Naive thymus-derived CD8-positive, alpha-beta T cell (primary cell): ENCODE data around the gene GRID1. TPM values are rescaled to one million over a fixed set of nuclear protein-coding genes. Genes with fewer than 3 reads are reported as not detected.

ENCODE experiments used
- ATAC-seq, 2 donors: fragments of 150-1000 bp; cut with Tn5 transposase in 1 of 2; sonication (Bioruptor Pico), chemical (Tn5 transposase) in 1 of 2; 1 replicate in 1 of 2; 2 replicates in 1 of 2; pipeline ENCODE4 v1.10.0; 2021; ENCODE audit warnings: mild to moderate bottlenecking in 2 of 2, moderate library complexity in 2 of 2
- POLR2A ChIA-PET: fragments of 350-600 bp; sonication (Branson Sonifier 250); formaldehyde crosslinking; loops from one replicate; lab custom pipeline; 2021; ENCODE audit warnings: antibody characterized with exemption; lab: Charles Lee
- DNase-seq, 10 donors: peaks; one replicate each; pipeline versions ENCODE4 v3.0.0 to v3.0.0-alpha.2; 2020 to 2022
- H3K27ac Mint-ChIP-seq, 10 donors: one replicate each; pipeline ENCODE4 v1.8.0; 2020 to 2022; ENCODE audit warnings: mild to moderate bottlenecking in 10 of 10, mixed read lengths in 10 of 10, moderate library complexity in 4 of 10, inconsistent platforms in 1 of 10
- H3K27me3 Mint-ChIP-seq, 5 donors: one replicate each; pipeline ENCODE4 v1.8.0; 2021 to 2022; ENCODE audit warnings: mixed read lengths in 5 of 5
- H3K36me3 Mint-ChIP-seq, 3 donors: one replicate each; pipeline ENCODE4 v1.8.0; 2020 to 2022; ENCODE audit warnings: mixed read lengths in 3 of 3, mild to moderate bottlenecking in 2 of 3, inconsistent platforms in 1 of 3
- H3K4me1 Mint-ChIP-seq, 4 donors: one replicate each; pipeline ENCODE4 v1.8.0; 2021 to 2022; ENCODE audit warnings: mixed read lengths in 4 of 4
- H3K4me3 Mint-ChIP-seq, 10 donors: one replicate each; pipeline ENCODE4 v1.8.0; 2020 to 2022; ENCODE audit warnings: mild to moderate bottlenecking in 10 of 10, mixed read lengths in 10 of 10, moderate library complexity in 6 of 10, inconsistent platforms in 1 of 10
- H3K9me3 Mint-ChIP-seq, 9 donors: one replicate each; pipeline ENCODE4 v1.8.0; 2020 to 2022; ENCODE audit warnings: mixed read lengths in 9 of 9, mild to moderate bottlenecking in 3 of 9, inconsistent platforms in 1 of 9, moderate library complexity in 1 of 9
- polyA plus RNA-seq, 3 donors: library from polyadenylated mRNA; unstranded; fragments of 300-500 nt; fragmentation: Illumina TruSeq; gene quantifications; one replicate each; pipeline ENCODE4 v1.2.3, GENCODE V29; 2021
- total RNA-seq, 8 experiments: library from RNA in 2 of 8; stranded (reverse) in 2 of 8; gene quantifications; one replicate each; pipeline ENCODE4 v1.2.3 and lab custom pipeline; 2021 to 2026

The GRID1 gene
- total and polyA plus RNA-seq, 5 experiments from 2014 or later, result not detected

DNA sequence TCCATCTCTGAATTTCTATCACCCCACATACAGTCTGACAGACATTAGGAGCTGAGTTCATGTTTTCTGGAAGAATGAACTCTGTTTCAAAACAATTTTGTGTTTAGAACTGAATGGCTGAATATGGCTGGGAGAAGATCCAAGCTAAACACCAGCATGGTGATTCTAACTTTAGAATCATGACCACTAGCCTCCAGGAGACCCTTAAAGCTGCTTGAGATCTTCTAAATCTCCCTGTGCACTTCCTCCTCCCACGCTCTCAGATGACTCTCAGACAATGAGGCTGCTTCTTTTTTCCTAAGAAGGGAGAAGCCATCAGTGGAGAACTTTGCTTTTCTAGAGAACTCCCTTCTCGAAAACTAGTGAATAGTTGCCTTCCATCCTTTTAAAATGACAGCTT is 711.2 kb downstream of the GRID1 start:
- H3K4me3 Mint-ChIP-seq, result no peak overlapping the region
- H3K4me1 Mint-ChIP-seq, result peaks cover 0 to 3% (median 0%) of the 10 kb centered on the region in 4 donors
- POLR2A ChIA-PET, result no interaction called here
- H3K36me3 Mint-ChIP-seq, result no peaks in the 10 kb centered on the region
- ATAC-seq, result no peak
- peaks cover 0 to 13% (median 0%) of the 10 kb centered on the region in 5 donors for H3K27me3 Mint-ChIP-seq
- H3K9me3 Mint-ChIP-seq, result no peaks in the 10 kb centered on the region
- no peak overlapping the region for H3K27ac Mint-ChIP-seq
- no peak for DNase-seq

DNA sequence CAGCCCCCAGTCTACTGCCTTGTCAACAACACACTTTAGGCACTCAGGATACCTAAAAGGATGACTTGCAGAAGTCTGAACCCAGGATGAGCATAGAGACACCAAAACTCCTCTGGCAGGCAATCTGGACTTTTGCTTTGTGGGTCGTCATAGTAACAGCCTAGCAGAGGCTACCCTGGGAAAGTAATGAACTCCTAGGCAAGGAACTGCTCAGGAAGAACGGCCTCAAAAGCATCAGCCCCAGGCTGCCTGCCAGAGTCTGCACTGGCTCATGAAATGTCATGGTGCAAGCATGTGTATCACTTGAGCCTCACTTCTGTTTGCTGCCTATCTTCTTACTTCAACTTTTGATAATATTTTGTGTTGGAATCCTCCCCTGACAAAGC is 715.1 kb downstream of the GRID1 start:
- Mint-ChIP-seq H3K4me3 (no peak overlapping the region), H3K9me3 (no peaks in the 10 kb centered on the region), H3K4me1 (peaks cover 0 to 3% (median 0%) of the 10 kb centered on the region in 4 donors), H3K27ac (no peak overlapping the region), H3K27me3 (peaks cover 0 to 5% (median 2%) of the 10 kb centered on the region in 5 donors), H3K36me3 (no peaks in the 10 kb centered on the region)
- no peak for DNase-seq
- POLR2A ChIA-PET, result no interaction called here
- ATAC-seq, result no peak

DNA sequence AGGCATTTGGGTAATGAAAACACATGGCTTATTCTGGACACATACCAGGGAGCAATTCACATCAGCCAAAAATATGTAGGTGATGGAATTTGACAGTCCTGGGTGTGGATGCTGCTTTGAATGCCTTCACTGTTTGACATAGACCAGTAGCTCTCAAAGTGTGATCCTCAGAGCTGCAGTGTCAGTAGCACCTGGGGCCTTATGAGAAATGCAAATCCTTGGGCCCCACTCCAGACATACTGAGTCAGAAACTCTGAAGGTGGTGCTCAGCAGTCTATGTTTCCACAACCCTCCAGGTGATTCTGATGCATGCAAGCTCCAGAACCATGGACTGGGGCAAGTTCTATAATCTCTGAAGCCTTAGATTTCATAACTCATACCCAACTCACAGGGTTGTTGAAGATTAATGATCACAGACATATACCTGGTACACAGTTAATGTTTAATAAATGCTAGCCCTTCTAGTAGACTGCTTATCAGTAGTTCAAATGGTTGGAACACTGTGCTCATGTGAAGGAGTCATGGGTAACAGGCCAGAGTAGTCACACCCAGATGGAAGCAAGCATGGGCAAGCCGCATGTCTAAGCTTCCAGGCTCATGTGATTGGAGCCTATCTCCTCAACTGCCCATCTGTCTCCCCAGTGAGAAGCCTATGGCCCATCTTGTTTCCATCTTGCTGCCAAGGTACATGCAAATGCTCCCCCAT is 715.7 kb downstream of the GRID1 start:
- H3K27ac Mint-ChIP-seq, result no peak overlapping the region
- peaks cover 0 to 3% (median 0%) of the 10 kb centered on the region in 4 donors for H3K4me1 Mint-ChIP-seq
- no peak for DNase-seq
- H3K4me3 Mint-ChIP-seq, result no peak overlapping the region
- POLR2A ChIA-PET, result no interaction called here
- peak in 1 of 2 donors; percentile 7 for ATAC-seq
- peaks cover 0 to 5% (median 2%) of the 10 kb centered on the region in 5 donors for H3K27me3 Mint-ChIP-seq
- no peaks in the 10 kb centered on the region for H3K36me3 Mint-ChIP-seq
- H3K9me3 Mint-ChIP-seq, result no peaks in the 10 kb centered on the region

DNA sequence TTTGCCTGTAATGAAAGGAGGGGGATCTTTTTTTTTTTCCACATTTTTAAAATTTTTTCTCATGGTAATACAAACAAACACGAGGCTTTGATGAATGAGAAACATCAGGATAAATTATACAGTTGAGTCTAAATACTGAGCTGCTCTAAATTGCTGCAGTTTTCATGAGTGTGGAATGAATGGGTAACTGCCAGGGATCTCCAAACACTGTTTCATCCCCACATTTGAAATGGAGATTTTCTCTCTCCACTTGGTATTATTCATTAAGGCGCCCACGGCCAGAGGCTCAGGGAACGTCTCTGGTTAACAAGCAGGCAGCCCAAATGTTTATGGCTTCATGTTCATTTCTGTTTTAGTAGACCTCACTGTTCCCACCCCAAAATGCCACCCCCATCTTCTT is 717.1 kb downstream of the GRID1 start:
- H3K4me1 Mint-ChIP-seq, result peaks cover 0 to 3% (median 0%) of the 10 kb centered on the region in 4 donors
- no peaks in the 10 kb centered on the region for H3K9me3 Mint-ChIP-seq
- no peak for DNase-seq
- H3K36me3 Mint-ChIP-seq, result no peaks in the 10 kb centered on the region
- H3K4me3 Mint-ChIP-seq, result no peak overlapping the region
- ATAC-seq, result no peak
- peaks cover 0 to 5% (median 2%) of the 10 kb centered on the region in 5 donors for H3K27me3 Mint-ChIP-seq
- POLR2A ChIA-PET, result no interaction called here
- no peak overlapping the region for H3K27ac Mint-ChIP-seq

DNA sequence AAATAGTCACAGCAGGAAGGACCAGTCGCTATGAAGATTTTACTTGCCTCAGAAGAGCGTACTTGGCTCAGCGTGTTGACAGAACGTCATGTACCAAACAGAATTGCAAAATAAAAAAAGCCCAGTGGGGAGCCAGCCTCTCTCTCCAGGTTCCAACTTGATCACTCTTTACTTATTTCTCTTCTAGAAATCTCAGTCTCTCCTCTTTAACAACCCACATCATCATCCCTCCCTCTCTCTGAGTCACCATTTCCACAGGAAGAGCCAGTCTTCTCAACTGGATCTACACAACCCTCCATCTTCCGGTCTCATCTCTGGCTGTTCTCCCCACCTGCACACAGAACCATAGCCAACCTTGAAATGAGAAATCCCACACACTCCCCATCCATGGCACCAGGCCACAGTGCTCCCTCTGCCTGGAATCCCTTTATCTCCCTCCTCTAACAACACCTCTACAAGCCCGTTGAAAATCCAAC is 718.3 kb downstream of the GRID1 start:
- Mint-ChIP-seq H3K9me3 (no peaks in the 10 kb centered on the region), H3K4me3 (no peak overlapping the region), H3K27me3 (peaks cover 0 to 5% (median 2%) of the 10 kb centered on the region in 5 donors), H3K27ac (no peak overlapping the region), H3K4me1 (peaks cover 0 to 3% (median 0%) of the 10 kb centered on the region in 4 donors), H3K36me3 (no peaks in the 10 kb centered on the region)
- no peak for ATAC-seq
- no peak for DNase-seq
- POLR2A ChIA-PET, result no interaction called here

DNA sequence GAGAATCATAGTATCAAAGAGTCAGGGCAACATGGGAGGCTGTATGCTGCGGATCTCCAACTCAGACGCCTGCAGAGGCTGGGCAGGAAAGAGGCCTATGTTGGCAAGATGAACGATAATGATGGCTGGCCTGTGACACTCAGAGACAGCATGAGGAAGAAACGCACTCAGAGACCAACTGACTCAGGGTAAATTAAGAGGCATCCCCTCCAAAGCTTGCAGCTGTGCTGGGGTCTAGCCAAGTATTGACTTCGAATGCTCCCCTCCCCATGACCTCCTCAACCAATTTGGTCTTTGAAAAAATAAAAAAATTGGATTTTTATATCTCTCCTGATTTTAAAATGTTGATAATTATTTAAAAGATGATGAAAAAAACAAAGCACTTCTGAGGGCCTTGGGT is 718.9 kb downstream of the GRID1 start:
- POLR2A ChIA-PET, result no interaction called here
- H3K4me1 Mint-ChIP-seq, result peaks cover 0 to 3% (median 0%) of the 10 kb centered on the region in 4 donors

DNA sequence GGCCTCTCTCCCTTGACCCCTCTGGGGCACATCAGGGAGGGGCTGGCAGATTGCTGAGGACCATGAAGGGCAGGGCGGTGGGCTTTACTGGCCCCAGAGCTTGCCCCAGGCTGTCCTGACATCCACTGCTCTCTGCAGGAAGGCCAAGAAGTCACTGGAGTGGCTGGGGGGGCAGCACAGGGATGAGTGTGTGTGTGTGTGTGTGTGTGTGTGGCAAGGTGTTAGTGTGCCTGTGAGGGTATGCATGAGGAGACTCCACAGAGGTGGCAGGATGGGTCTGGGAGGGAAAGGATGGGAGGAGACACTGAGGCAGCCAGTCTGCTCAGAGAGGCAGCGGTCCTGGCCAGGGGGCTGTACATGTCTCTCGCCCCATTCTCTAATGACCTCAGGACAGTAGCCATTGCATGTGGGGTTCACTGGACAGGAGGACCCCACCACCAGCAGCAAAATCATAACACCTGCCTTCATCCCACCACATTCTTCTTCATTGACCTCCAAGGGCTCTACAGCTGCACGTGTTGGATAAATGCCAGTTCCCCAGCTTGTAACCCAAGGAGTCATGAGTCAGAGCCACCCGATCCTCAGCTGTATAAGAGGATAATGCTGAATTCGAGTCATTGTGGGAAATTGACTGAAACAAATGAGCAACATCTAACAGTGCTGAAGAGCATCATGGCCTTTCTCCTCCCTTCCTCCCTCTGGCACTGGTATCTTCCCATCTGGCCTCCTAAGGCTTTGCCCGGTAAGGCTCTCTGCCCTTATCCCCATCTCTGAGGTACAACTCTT is 720.5 kb downstream of the GRID1 start:
- DNase-seq (no peak), ATAC-seq (no peak)
- POLR2A ChIA-PET, result no interaction called here
- Mint-ChIP-seq H3K27me3 (peaks cover 0 to 5% (median 2%) of the 10 kb centered on the region in 5 donors), H3K27ac (no peak overlapping the region), H3K4me1 (no peaks in the 10 kb centered on the region), H3K9me3 (no peaks in the 10 kb centered on the region), H3K36me3 (no peaks in the 10 kb centered on the region), H3K4me3 (no peak overlapping the region)

More for the DNA sequence above, 718.9 kb downstream of the GRID1 start:
- H3K27me3 Mint-ChIP-seq, result peaks cover 0 to 5% (median 2%) of the 10 kb centered on the region in 5 donors
- H3K4me3 Mint-ChIP-seq, result no peak overlapping the region
- no peak overlapping the region for H3K27ac Mint-ChIP-seq
- no peaks in the 10 kb centered on the region for H3K9me3 Mint-ChIP-seq
- no peak for ATAC-seq
- H3K36me3 Mint-ChIP-seq, result no peaks in the 10 kb centered on the region
- no peak for DNase-seq

DNA sequence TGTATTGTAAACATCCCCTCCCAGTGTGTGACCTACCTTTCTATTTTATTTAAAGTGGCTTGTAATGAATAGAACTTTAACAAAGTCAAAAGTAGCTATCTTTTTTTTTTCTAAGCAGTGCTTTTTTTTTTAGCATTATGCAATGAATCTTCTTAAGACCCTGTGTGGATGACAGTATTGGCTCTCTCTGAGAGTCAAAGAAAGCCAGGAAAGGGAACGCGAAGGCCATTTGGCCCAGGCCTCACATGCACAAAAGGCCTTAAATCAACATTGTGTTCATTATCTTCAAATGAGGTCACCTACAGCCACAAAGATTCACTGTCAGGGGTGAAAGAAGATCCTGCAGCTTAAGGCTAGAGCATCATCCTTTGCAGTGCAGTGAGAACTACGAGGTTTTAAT is 721.5 kb downstream of the GRID1 start:
- H3K4me1 Mint-ChIP-seq, result no peaks in the 10 kb centered on the region
- no peak overlapping the region for H3K4me3 Mint-ChIP-seq
- POLR2A ChIA-PET, result no interaction called here
- H3K27ac Mint-ChIP-seq, result no peak overlapping the region
- no peaks in the 10 kb centered on the region for H3K36me3 Mint-ChIP-seq
- ATAC-seq (no peak), DNase-seq (no peak)
- H3K27me3 Mint-ChIP-seq, result peaks cover 0 to 5% (median 2%) of the 10 kb centered on the region in 5 donors
- no peaks in the 10 kb centered on the region for H3K9me3 Mint-ChIP-seq

DNA sequence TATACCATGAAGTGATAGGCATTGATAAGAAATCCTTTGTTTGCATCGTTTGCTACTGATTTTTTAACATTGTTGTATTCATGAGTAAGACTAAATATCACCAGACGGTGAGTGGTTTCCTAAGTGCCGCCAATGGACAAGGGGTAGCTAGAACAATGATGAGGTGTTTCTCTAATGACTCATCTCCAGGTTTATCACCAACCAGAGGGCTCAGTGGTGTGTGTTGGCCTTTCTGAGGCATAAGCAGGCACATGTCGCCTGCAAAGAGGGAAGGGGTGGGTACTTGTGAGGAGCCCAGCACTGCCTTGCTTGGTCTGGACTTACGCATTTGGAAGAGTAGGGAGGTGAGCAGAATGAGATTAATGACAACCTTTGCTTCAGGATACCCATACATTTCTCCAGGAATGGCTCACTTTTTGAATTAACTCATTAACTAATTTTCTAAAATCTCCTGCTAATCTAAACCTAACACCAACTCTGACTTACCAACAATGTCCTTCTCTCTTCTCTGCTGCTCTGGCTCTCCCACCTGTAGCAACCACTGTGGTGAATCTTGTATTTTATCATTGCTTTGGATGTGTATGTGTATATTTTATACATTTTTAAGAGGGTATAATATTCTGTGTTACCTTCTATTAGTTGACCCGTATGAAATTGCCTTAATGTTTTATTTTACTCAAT is 722.6 kb downstream of the GRID1 start:
- ATAC-seq (no peak), DNase-seq (no peak)
- Mint-ChIP-seq H3K36me3 (no peaks in the 10 kb centered on the region), H3K4me1 (no peaks in the 10 kb centered on the region), H3K9me3 (no peaks in the 10 kb centered on the region), H3K27ac (no peak overlapping the region), H3K4me3 (no peak overlapping the region), H3K27me3 (peaks cover 0 to 5% (median 2%) of the 10 kb centered on the region in 5 donors)
- POLR2A ChIA-PET, result no interaction called here

DNA sequence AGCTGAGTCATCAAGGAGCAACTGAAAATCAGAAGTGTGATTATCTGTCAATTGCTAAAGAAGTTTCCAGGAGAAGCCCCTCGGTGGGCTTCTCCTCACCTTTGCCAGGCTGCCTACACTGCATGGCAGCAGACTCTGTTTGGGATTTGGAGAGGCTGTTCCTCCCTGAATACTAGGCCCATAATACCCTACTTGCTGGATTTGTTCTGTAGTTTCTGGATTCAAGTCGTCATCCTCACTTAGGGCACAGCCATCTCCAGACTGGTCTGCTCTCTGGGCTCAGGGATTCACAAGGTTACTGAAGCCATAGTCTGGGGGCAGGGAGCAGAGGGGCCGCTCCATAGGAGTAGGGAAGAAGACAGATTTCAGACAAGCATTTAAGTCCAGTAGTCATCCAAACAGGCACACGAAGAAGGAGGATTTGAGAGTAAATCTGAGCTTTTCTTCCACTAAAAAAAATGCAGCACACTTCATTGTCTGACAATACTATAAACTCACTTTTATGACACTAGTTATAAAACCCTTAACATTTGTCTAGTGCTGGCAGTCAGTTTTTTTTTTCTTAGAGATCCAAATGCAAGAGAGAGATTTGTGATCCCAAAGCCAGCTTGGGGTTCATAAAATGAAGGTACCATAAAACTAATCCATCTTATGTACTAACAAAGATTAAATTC is 723.3 kb downstream of the GRID1 start:
- no peak overlapping the region for H3K4me3 Mint-ChIP-seq
- no peaks in the 10 kb centered on the region for H3K36me3 Mint-ChIP-seq
- H3K4me1 Mint-ChIP-seq, result no peaks in the 10 kb centered on the region
- no peak for ATAC-seq
- peaks cover 0 to under 1% (median 0%) of the 10 kb centered on the region in 5 donors for H3K27me3 Mint-ChIP-seq
- DNase-seq, result no peak
- POLR2A ChIA-PET, result no interaction called here
- peak overlapping the region in 1 of 10 donors; percentile 73 for H3K27ac Mint-ChIP-seq
- no peaks in the 10 kb centered on the region for H3K9me3 Mint-ChIP-seq

DNA sequence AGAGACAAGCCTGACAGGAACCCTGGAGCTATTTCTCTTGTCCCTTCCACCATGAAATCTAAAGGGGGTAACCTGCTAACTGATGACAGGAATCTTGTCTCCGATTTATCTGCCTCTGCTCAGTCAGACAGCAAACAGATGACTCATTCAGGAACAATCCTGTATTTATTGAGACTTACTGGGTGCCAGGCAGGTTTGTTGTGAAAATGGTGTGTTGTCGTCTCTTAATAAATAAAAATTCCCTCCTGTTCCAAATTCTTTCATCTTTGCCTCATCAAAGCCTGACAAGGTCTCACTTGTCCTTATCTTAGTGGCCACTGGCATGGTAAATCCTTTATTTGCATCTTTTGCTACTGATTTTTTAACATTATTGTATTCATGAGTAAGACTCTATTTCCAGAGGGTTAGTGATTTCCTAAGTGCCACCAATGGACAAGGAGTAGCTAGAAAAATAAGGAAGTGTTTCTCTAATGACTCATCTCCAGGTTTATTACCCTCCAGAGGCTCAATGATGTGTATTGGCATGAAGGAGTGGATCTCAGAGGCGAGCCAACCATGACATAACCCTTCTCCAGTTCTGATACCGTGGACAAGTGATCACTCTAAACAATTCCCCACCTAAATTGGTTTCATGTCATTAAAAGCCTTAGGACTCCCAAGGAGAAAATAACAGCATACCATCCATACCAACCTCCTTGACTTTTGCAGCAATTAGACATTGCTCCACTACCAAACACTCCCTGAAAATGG is 724.0 kb downstream of the GRID1 start:
- Mint-ChIP-seq H3K4me1 (no peaks in the 10 kb centered on the region), H3K36me3 (no peaks in the 10 kb centered on the region), H3K27me3 (no peaks in the 10 kb centered on the region), H3K9me3 (no peaks in the 10 kb centered on the region), H3K27ac (no peak overlapping the region), H3K4me3 (no peak overlapping the region)
- DNase-seq (no peak), ATAC-seq (no peak)
- POLR2A ChIA-PET, result no interaction called here

DNA sequence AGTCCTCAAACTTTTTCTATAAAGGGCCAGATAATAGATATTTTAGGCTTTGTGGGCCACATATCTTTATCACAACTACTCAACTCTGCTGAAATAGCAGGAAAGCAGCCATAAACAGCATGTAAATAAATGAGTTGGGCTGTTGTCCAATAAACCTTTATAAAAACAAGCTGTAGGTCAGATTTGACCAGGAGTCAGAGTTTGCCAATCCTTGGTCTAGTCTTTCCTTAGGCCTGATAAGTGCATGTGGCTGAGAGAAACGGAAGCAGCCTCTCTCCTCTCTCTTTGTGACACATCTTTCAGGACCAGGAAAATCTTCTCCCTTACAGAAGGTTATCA is 724.5 kb downstream of the GRID1 start:
- Mint-ChIP-seq H3K9me3 (no peaks in the 10 kb centered on the region), H3K36me3 (no peaks in the 10 kb centered on the region), H3K27me3 (no peaks in the 10 kb centered on the region), H3K4me1 (no peaks in the 10 kb centered on the region), H3K4me3 (no peak overlapping the region), H3K27ac (no peak overlapping the region)
- POLR2A ChIA-PET, result no interaction called here
- ATAC-seq (no peak), DNase-seq (no peak)
